Activated naive CD4-positive, alpha-beta T cell treated with anti-CD3 and anti-CD28 coated beads for 36 hours (primary cell): ENCODE data around the gene EDN3. TPM values are rescaled to one million over a fixed set of nuclear protein-coding genes. Genes with fewer than 3 reads are reported as not detected.
"Not testable (repeated sequence)": the region's sequence is repeated elsewhere in the genome, so short reads cannot be mapped to it uniquely, and the experiment has no call there.

Experiments used
- CTCF ChIA-PET: fragments of 350-600 bp; sonication (Branson Sonifier 250); formaldehyde crosslinking; loops from one replicate; lab custom pipeline; 2021; ENCODE audit warnings: antibody characterized with exemption; lab: Charles Lee
- DNase-seq: peaks from one replicate; pipeline ENCODE4 v3.0.0-alpha.2; 2020
- H3K27ac Mint-ChIP-seq: one replicate; pipeline ENCODE4 v1.8.0; 2021; ENCODE audit warnings: mild to moderate bottlenecking, mixed read lengths
- H3K27me3 Mint-ChIP-seq: one replicate; pipeline ENCODE4 v1.8.0; 2021; ENCODE audit warnings: low read depth, mixed read lengths
- H3K36me3 Mint-ChIP-seq: one replicate; pipeline ENCODE4 v1.8.0; 2021; ENCODE audit warnings: low read depth, mixed read lengths
- H3K4me1 Mint-ChIP-seq: one replicate; pipeline ENCODE4 v1.8.0; 2021; ENCODE audit warnings: low read depth, mixed read lengths
- H3K4me3 Mint-ChIP-seq: one replicate; pipeline ENCODE4 v1.8.0; 2021; ENCODE audit warnings: mild to moderate bottlenecking, moderate library complexity, mixed read lengths
- H3K9me3 Mint-ChIP-seq: one replicate; pipeline ENCODE4 v1.8.0; 2021; ENCODE audit warnings: mixed read lengths
- intact Hi-C: fragments of 100-400 bp; cut with micrococcal nuclease; formaldehyde crosslinking; loops from one replicate; pipeline ENCODE4 v1.15.1; 2023
- total RNA-seq, 2 experiments: library from RNA; stranded (reverse); gene quantifications; one replicate each; pipeline ENCODE4 v1.2.3, GENCODE V29; 2021

EDN3 gene
- total RNA-seq, 2 experiments from 2014 or later = not detected

- Mint-ChIP-seq H3K36me3 (no peaks in the 10 kb centered on the region), H3K27me3 (no peaks in the 10 kb centered on the region), H3K27ac (no peak overlapping the region), H3K4me3 (no peak overlapping the region), H3K9me3 (no peaks in the 10 kb centered on the region), H3K4me1 (no peaks in the 10 kb centered on the region)
- intact Hi-C loops = no loop called here
- CTCF ChIA-PET = interaction anchor here (0.6 kb wide), 1 partner anchor 1463 kb away, joined by 3 read pairs; no protein-coding TSS in a partner anchor
- no peak for DNase-seq
Observed at GRCh38 chr20:59342023-59342957, 41.9 kb downstream of the EDN3 start.

- Mint-ChIP-seq H3K4me1 (no peaks in the 10 kb centered on the region), H3K27ac (no peak overlapping the region), H3K4me3 (no peak overlapping the region), H3K27me3 (no peaks in the 10 kb centered on the region), H3K9me3 (no peaks in the 10 kb centered on the region), H3K36me3 (no peaks in the 10 kb centered on the region)
- intact Hi-C loops = no loop called here
- CTCF ChIA-PET = no interaction called here
- no peak for DNase-seq
Observed at GRCh38 chr20:59346061-59346460, 45.6 kb downstream of the EDN3 start.

GRCh38 chr20:59349277-59349676 lies 48.9 kb downstream of the EDN3 start:
- DNase-seq = no peak
- no peaks in the 10 kb centered on the region for H3K9me3 Mint-ChIP-seq
- CTCF ChIA-PET = no interaction called here
- H3K4me3 Mint-ChIP-seq = no peak overlapping the region
- H3K4me1 Mint-ChIP-seq = peaks cover 6% of the 10 kb centered on the region
- no peaks in the 10 kb centered on the region for H3K27me3 Mint-ChIP-seq
- intact Hi-C loops = no loop called here
- H3K36me3 Mint-ChIP-seq = no peaks in the 10 kb centered on the region
- no peak overlapping the region for H3K27ac Mint-ChIP-seq

GRCh38 chr20:59350330-59351156 lies 50.1 kb downstream of the EDN3 start:
- DNase-seq = no peak
- intact Hi-C loops = no loop called here
- Mint-ChIP-seq H3K27me3 (no peaks in the 10 kb centered on the region), H3K4me3 (no peak overlapping the region), H3K9me3 (no peaks in the 10 kb centered on the region), H3K4me1 (peaks cover 6% of the 10 kb centered on the region), H3K27ac (no peak overlapping the region), H3K36me3 (no peaks in the 10 kb centered on the region)
- CTCF ChIA-PET = no interaction called here

- CTCF ChIA-PET = interaction anchor here (0.5 kb wide), 1 partner anchor 995 kb away, joined by 3 read pairs; no protein-coding TSS in a partner anchor
- no peak for DNase-seq
- intact Hi-C loops = no loop called here
- no peaks in the 10 kb centered on the region for H3K36me3 Mint-ChIP-seq
- no peak overlapping the region for H3K4me3 Mint-ChIP-seq
- H3K4me1 Mint-ChIP-seq = peaks cover 6% of the 10 kb centered on the region
- no peak overlapping the region for H3K27ac Mint-ChIP-seq
- H3K27me3 Mint-ChIP-seq = no peaks in the 10 kb centered on the region
- H3K9me3 Mint-ChIP-seq = no peaks in the 10 kb centered on the region
Observed at GRCh38 chr20:59351157-59352040, 51.0 kb downstream of the EDN3 start.

GRCh38 chr20:59352541-59352940 lies 52.1 kb downstream of the EDN3 start:
- H3K4me1 Mint-ChIP-seq = peaks cover 6% of the 10 kb centered on the region
- CTCF ChIA-PET = no interaction called here
- no peak overlapping the region for H3K4me3 Mint-ChIP-seq
- intact Hi-C loops = no loop called here
- no peak overlapping the region for H3K27ac Mint-ChIP-seq
- no peaks in the 10 kb centered on the region for H3K9me3 Mint-ChIP-seq
- H3K27me3 Mint-ChIP-seq = no peaks in the 10 kb centered on the region
- no peak for DNase-seq
- no peaks in the 10 kb centered on the region for H3K36me3 Mint-ChIP-seq

- Mint-ChIP-seq H3K4me1 (peaks cover 6% of the 10 kb centered on the region), H3K9me3 (no peaks in the 10 kb centered on the region), H3K36me3 (no peaks in the 10 kb centered on the region), H3K27me3 (no peaks in the 10 kb centered on the region), H3K27ac (no peak overlapping the region), H3K4me3 (no peak overlapping the region)
- intact Hi-C loops = no loop called here
- no peak for DNase-seq
- CTCF ChIA-PET = no interaction called here
Observed at GRCh38 chr20:59352990-59353389, 52.6 kb downstream of the EDN3 start.

- H3K36me3 Mint-ChIP-seq = no peaks in the 10 kb centered on the region
- H3K27me3 Mint-ChIP-seq = no peaks in the 10 kb centered on the region
- no peak for DNase-seq
- intact Hi-C loops = no loop called here
- no peak overlapping the region for H3K27ac Mint-ChIP-seq
- H3K4me1 Mint-ChIP-seq = peaks cover 6% of the 10 kb centered on the region
- H3K4me3 Mint-ChIP-seq = no peak overlapping the region
- H3K9me3 Mint-ChIP-seq = no peaks in the 10 kb centered on the region
- CTCF ChIA-PET = no interaction called here
Observed at GRCh38 chr20:59354460-59354859, 54.0 kb downstream of the EDN3 start.

- H3K4me3 Mint-ChIP-seq = no peak overlapping the region
- CTCF ChIA-PET = no interaction called here
- no peak for DNase-seq
- H3K9me3 Mint-ChIP-seq = no peaks in the 10 kb centered on the region
- H3K27ac Mint-ChIP-seq = no peak overlapping the region
- H3K27me3 Mint-ChIP-seq = no peaks in the 10 kb centered on the region
- H3K36me3 Mint-ChIP-seq = no peaks in the 10 kb centered on the region
- H3K4me1 Mint-ChIP-seq = peaks cover 6% of the 10 kb centered on the region
- intact Hi-C loops = no loop called here
Observed at GRCh38 chr20:59355242-59355641, 54.8 kb downstream of the EDN3 start.

- H3K4me1 Mint-ChIP-seq = peaks cover 6% of the 10 kb centered on the region
- CTCF ChIA-PET = interaction anchor here (0.6 kb wide), 1 partner anchor 1176 kb away, joined by 3 read pairs; no protein-coding TSS in a partner anchor
- H3K27ac Mint-ChIP-seq = no peak overlapping the region
- intact Hi-C loops = no loop called here
- H3K27me3 Mint-ChIP-seq = no peaks in the 10 kb centered on the region
- no peaks in the 10 kb centered on the region for H3K36me3 Mint-ChIP-seq
- DNase-seq = no peak
- no peak overlapping the region for H3K4me3 Mint-ChIP-seq
- no peaks in the 10 kb centered on the region for H3K9me3 Mint-ChIP-seq
Observed at GRCh38 chr20:59356662-59357165, 56.3 kb downstream of the EDN3 start.

- H3K4me1 Mint-ChIP-seq, H3K27me3 Mint-ChIP-seq, H3K36me3 Mint-ChIP-seq, intact Hi-C loops, H3K27ac Mint-ChIP-seq, DNase-seq, CTCF ChIA-PET, H3K4me3 Mint-ChIP-seq, H3K9me3 Mint-ChIP-seq: not testable (repeated sequence)
Observed at GRCh38 chr20:59358793-59359192, 58.4 kb downstream of the EDN3 start.
